Measurements from ENCODE around the gene RPS26. TPM values are rescaled to one million over a fixed set of nuclear protein-coding genes. Genes with fewer than 3 reads are reported as not detected.

RPS26 gene
- total and polyA plus RNA-seq, 9 of the 15 experiments (the other 6 are each of a cell fraction or from before 2014, with no cell fraction given): 70.2 to 1,589 (median 852) TPM

DNA sequence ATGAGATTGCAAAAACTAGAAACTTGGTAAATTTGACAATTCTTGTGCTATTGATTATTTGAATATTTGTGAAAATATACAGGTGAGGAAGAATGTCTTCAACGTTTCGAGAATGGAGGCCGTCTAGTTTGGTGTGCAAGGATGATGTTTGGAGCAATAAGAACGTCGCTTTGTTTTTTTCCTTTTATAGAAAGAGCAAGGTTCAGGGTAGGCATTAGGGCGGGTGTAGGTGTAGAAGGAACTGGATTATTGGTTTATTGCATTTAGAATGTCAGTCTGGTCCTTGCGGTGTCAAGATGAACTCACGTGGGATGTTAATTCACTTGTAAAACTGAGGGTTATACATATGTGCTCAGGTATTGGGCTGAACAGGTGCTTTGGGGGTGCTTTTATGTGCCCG lies 1.1 kb downstream of the RPS26 start (continued):
- TF ChIP-seq, protein P1, sequence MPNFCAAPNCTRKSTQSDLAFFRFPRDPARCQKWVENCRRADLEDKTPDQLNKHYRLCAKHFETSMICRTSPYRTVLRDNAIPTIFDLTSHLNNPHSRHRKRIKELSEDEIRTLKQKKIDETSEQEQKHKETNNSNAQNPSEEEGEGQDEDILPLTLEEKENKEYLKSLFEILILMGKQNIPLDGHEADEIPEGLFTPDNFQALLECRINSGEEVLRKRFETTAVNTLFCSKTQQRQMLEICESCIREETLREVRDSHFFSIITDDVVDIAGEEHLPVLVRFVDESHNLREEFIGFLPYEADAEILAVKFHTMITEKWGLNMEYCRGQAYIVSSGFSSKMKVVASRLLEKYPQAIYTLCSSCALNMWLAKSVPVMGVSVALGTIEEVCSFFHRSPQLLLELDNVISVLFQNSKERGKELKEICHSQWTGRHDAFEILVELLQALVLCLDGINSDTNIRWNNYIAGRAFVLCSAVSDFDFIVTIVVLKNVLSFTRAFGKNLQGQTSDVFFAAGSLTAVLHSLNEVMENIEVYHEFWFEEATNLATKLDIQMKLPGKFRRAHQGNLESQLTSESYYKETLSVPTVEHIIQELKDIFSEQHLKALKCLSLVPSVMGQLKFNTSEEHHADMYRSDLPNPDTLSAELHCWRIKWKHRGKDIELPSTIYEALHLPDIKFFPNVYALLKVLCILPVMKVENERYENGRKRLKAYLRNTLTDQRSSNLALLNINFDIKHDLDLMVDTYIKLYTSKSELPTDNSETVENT (CRISPR knock-in tag; IDR thresholded peaks at IDR 0.05): no peak
- TF ChIP-seq, protein P2, sequence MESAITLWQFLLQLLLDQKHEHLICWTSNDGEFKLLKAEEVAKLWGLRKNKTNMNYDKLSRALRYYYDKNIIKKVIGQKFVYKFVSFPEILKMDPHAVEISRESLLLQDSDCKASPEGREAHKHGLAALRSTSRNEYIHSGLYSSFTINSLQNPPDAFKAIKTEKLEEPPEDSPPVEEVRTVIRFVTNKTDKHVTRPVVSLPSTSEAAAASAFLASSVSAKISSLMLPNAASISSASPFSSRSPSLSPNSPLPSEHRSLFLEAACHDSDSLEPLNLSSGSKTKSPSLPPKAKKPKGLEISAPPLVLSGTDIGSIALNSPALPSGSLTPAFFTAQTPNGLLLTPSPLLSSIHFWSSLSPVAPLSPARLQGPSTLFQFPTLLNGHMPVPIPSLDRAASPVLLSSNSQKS (CRISPR knock-in tag; IDR thresholded peaks at IDR 0.05): no peak
- TF ChIP-seq, protein P3, sequence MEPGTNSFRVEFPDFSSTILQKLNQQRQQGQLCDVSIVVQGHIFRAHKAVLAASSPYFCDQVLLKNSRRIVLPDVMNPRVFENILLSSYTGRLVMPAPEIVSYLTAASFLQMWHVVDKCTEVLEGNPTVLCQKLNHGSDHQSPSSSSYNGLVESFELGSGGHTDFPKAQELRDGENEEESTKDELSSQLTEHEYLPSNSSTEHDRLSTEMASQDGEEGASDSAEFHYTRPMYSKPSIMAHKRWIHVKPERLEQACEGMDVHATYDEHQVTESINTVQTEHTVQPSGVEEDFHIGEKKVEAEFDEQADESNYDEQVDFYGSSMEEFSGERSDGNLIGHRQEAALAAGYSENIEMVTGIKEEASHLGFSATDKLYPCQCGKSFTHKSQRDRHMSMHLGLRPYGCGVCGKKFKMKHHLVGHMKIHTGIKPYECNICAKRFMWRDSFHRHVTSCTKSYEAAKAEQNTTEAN (CRISPR knock-in tag; IDR thresholded peaks at IDR 0.05): no peak
- TF ChIP-seq WHSC1 (IDR thresholded peaks at IDR 0.05; ENCODE audit: low read length): no peak
